HG03066 (cell line): ENCODE results near the gene FAM124A.
A peak's percentile ranks its signal among the peaks of the same experiment; 100 is the strongest.

Source experiments
- ATAC-seq: cut with Tn5 transposase; IDR thresholded peaks from one replicate; pipeline ENCODE4 v1.9.1; 2021; ENCODE audit warnings: low read depth; ENCODE audit not compliant: unreplicated experiment

FAM124A gene

GRCh38 chr13:51331354-51331861, 109.2 kb downstream of the FAM124A start:
- peak; percentile 65 for ATAC-seq

GRCh38 chr13:51332566-51333361, 110.6 kb downstream of the FAM124A start:
- ATAC-seq: no peak

DNA sequence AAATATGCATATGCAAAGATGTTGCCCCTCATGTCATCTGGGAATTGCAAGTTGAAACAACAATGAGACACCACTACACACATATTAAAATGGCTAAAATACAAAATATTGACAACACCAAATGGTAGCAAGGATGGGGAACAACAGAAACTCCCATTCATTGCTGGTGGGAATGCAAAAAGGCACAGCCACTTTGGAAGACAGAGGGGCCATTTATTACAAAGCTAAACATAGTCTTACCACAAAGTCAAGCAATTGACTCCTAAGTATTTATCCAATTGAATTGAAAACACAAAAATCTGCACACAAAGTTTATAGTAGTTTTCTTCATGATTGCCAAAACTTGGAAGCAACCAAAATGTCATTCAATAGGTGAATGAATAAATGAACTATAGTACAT, 111.2 kb downstream of the FAM124A start:
- ATAC-seq: no peak

GRCh38 chr13:51333826-51334225, 111.6 kb downstream of the FAM124A start:
- ATAC-seq: no peak
